ENCODE results near the gene DCAF8.

Gene DCAF8

DNA sequence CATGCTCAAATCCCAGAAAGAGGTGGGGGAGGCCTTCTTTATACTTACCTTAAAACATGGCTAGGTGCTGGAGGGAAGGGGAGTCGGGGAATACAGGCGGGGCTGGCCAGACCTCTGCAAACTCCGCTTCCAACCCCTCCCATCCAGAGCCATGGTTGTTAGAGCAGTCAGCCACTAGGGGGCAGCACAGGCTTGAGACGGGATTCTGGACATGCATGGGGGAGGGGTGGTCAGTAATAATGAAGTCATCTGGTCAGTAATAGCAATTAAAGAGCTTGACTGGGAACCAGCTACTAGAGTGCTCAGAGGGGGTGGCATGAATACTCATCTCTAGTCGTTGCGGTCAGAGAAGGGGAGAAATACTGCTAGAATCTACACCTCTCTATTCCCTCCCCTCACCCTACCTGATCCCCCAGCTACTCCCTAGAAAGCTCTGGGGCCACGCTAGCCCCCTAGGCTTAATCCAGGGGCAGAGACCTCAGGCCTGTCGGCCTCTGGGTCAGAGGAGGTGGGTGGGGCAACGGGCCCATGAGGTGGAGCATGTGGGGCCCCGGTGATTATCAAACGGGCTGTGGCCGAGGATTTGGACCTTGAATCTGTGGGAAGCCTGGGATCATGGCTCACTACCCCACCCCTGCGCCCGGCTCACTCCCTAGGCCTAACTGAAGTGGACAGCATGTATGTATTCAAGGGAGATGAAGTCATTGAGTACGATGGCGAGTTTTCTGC is 69.1 kb downstream of the DCAF8 start:
- ATAC-seq: peak; percentile 92
- TF ChIP-seq, protein P1, sequence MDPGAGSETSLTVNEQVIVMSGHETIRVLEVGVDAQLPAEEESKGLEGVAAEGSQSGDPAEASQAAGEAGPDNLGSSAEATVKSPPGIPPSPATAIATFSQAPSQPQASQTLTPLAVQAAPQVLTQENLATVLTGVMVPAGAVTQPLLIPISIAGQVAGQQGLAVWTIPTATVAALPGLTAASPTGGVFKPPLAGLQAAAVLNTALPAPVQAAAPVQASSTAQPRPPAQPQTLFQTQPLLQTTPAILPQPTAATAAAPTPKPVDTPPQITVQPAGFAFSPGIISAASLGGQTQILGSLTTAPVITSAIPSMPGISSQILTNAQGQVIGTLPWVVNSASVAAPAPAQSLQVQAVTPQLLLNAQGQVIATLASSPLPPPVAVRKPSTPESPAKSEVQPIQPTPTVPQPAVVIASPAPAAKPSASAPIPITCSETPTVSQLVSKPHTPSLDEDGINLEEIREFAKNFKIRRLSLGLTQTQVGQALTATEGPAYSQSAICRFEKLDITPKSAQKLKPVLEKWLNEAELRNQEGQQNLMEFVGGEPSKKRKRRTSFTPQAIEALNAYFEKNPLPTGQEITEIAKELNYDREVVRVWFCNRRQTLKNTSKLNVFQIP (CRISPR knock-in tag; IDR thresholded peaks at IDR 0.05; ENCODE audit: borderline replicate concordance, low read depth): no peak
- TF ChIP-seq PPARA (CRISPR knock-in tag; IDR thresholded peaks at IDR 0.05; ENCODE audit: borderline replicate concordance): no peak
- no peak for TF ChIP-seq ESRRG (CRISPR knock-in tag; IDR thresholded peaks at IDR 0.05)
- TF ChIP-seq OSR1 (CRISPR knock-in tag; IDR thresholded peaks at IDR 0.05): no peak
- TF ChIP-seq ZC3H10 (CRISPR knock-in tag; IDR thresholded peaks at IDR 0.05): no peak
- TF ChIP-seq ZNF565 (CRISPR knock-in tag; conservative IDR thresholded peaks at IDR 0.05; ENCODE audit: low read depth): no peak

GRCh38 chr1:160192234-160192633 is 70.1 kb downstream of the DCAF8 start:
- TF ChIP-seq ZNF70 (CRISPR knock-in tag; IDR thresholded peaks at IDR 0.05) (no peak), TOX (CRISPR knock-in tag; IDR thresholded peaks at IDR 0.05; ENCODE audit: borderline replicate concordance) (no peak), CSDC2 (CRISPR knock-in tag; IDR thresholded peaks at IDR 0.05) (no peak), ZC3H10 (CRISPR knock-in tag; IDR thresholded peaks at IDR 0.05) (no peak), ESRRG (CRISPR knock-in tag; IDR thresholded peaks at IDR 0.05) (no peak), OSR1 (CRISPR knock-in tag; IDR thresholded peaks at IDR 0.05) (no peak), ISL1 (CRISPR knock-in tag; IDR thresholded peaks at IDR 0.05) (no peak), ZNF8 (CRISPR knock-in tag; IDR thresholded peaks at IDR 0.05) (no peak)
- TF ChIP-seq, protein P2, sequence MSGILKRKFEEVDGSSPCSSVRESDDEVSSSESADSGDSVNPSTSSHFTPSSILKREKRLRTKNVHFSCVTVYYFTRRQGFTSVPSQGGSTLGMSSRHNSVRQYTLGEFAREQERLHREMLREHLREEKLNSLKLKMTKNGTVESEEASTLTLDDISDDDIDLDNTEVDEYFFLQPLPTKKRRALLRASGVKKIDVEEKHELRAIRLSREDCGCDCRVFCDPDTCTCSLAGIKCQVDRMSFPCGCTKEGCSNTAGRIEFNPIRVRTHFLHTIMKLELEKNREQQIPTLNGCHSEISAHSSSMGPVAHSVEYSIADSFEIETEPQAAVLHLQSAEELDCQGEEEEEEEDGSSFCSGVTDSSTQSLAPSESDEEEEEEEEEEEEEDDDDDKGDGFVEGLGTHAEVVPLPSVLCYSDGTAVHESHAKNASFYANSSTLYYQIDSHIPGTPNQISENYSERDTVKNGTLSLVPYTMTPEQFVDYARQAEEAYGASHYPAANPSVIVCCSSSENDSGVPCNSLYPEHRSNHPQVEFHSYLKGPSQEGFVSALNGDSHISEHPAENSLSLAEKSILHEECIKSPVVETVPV (CRISPR knock-in tag; IDR thresholded peaks at IDR 0.05): no peak

GRCh38 chr1:160191756-160192155 is 70.6 kb downstream of the DCAF8 start:
- ATAC-seq: no peak
- TF ChIP-seq, protein P1 (CRISPR knock-in tag; IDR thresholded peaks at IDR 0.05; ENCODE audit: borderline replicate concordance, low read depth): no peak
- TF ChIP-seq, protein P3, sequence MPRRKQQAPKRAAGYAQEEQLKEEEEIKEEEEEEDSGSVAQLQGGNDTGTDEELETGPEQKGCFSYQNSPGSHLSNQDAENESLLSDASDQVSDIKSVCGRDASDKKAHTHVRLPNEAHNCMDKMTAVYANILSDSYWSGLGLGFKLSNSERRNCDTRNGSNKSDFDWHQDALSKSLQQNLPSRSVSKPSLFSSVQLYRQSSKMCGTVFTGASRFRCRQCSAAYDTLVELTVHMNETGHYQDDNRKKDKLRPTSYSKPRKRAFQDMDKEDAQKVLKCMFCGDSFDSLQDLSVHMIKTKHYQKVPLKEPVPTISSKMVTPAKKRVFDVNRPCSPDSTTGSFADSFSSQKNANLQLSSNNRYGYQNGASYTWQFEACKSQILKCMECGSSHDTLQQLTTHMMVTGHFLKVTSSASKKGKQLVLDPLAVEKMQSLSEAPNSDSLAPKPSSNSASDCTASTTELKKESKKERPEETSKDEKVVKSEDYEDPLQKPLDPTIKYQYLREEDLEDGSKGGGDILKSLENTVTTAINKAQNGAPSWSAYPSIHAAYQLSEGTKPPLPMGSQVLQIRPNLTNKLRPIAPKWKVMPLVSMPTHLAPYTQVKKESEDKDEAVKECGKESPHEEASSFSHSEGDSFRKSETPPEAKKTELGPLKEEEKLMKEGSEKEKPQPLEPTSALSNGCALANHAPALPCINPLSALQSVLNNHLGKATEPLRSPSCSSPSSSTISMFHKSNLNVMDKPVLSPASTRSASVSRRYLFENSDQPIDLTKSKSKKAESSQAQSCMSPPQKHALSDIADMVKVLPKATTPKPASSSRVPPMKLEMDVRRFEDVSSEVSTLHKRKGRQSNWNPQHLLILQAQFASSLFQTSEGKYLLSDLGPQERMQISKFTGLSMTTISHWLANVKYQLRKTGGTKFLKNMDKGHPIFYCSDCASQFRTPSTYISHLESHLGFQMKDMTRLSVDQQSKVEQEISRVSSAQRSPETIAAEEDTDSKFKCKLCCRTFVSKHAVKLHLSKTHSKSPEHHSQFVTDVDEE (CRISPR knock-in tag; IDR thresholded peaks at IDR 0.05): no peak
- TF ChIP-seq PPARA (CRISPR knock-in tag; IDR thresholded peaks at IDR 0.05; ENCODE audit: borderline replicate concordance): no peak
- TF ChIP-seq ZFP3 (CRISPR knock-in tag; IDR thresholded peaks at IDR 0.05): no peak
- no peak for TF ChIP-seq ZC3H10 (CRISPR knock-in tag; IDR thresholded peaks at IDR 0.05)
- TF ChIP-seq TOX (CRISPR knock-in tag; IDR thresholded peaks at IDR 0.05; ENCODE audit: borderline replicate concordance): no peak
- TF ChIP-seq, protein P4, sequence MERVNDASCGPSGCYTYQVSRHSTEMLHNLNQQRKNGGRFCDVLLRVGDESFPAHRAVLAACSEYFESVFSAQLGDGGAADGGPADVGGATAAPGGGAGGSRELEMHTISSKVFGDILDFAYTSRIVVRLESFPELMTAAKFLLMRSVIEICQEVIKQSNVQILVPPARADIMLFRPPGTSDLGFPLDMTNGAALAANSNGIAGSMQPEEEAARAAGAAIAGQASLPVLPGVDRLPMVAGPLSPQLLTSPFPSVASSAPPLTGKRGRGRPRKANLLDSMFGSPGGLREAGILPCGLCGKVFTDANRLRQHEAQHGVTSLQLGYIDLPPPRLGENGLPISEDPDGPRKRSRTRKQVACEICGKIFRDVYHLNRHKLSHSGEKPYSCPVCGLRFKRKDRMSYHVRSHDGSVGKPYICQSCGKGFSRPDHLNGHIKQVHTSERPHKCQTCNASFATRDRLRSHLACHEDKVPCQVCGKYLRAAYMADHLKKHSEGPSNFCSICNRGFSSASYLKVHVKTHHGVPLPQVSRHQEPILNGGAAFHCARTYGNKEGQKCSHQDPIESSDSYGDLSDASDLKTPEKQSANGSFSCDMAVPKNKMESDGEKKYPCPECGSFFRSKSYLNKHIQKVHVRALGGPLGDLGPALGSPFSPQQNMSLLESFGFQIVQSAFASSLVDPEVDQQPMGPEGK (CRISPR knock-in tag; IDR thresholded peaks at IDR 0.05; ENCODE audit: borderline replicate concordance): no peak
- TF ChIP-seq ZNF8 (CRISPR knock-in tag; IDR thresholded peaks at IDR 0.05): no peak
- TF ChIP-seq ISL1 (CRISPR knock-in tag; IDR thresholded peaks at IDR 0.05): no peak
- no peak for TF ChIP-seq ARNTL (CRISPR knock-in tag; IDR thresholded peaks at IDR 0.05; ENCODE audit: borderline replicate concordance, low read depth)
- TF ChIP-seq, protein P2 (CRISPR knock-in tag; IDR thresholded peaks at IDR 0.05): no peak
- no peak for TF ChIP-seq BACH2 (CRISPR knock-in tag; IDR thresholded peaks at IDR 0.05; ENCODE audit: borderline replicate concordance)
- TF ChIP-seq CSDC2 (CRISPR knock-in tag; IDR thresholded peaks at IDR 0.05): no peak
- no peak for TF ChIP-seq ZFP30 (CRISPR knock-in tag; IDR thresholded peaks at IDR 0.05)
- no peak for TF ChIP-seq ESRRG (CRISPR knock-in tag; IDR thresholded peaks at IDR 0.05)
- TF ChIP-seq TCF4 (CRISPR knock-in tag; IDR thresholded peaks at IDR 0.05; ENCODE audit: borderline replicate concordance): no peak
- TF ChIP-seq ZNF565 (CRISPR knock-in tag; conservative IDR thresholded peaks at IDR 0.05; ENCODE audit: low read depth): no peak
- TF ChIP-seq SNAI2 (CRISPR knock-in tag; IDR thresholded peaks at IDR 0.05): no peak
- no peak for TF ChIP-seq OSR1 (CRISPR knock-in tag; IDR thresholded peaks at IDR 0.05)

More at GRCh38 chr1:160192234-160192633, 70.1 kb downstream of the DCAF8 start:
- no peak for ATAC-seq
